ENCODE data around the gene RARS1.

DNA sequence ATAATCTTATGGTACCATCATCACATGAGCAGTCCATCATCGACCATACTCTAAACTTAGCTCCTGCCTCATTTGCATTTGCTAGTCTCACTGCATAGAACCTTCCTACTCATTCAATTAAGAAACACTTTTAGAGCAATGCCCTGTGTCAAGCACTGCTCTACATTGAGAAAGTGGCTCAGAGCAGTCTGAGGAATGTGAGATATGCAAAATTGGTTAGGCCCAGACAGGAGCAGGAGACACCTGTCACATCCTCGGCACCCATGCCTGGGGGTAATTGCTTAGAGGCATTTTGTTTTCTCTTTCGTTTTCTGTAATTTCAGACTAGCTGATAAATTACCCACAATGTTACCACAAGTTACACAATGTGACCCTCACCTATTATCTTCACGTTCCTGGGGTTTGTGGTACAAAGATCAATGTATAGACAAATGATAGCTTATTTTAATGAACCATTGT, 4.9 kb upstream of the RARS1 start:
- no peak for TF ChIP-seq CTCF (conservative IDR thresholded peaks at IDR 0.05; ENCODE audit: low read length)
- no peak for TF ChIP-seq EZH2phosphoT487 (IDR thresholded peaks at IDR 0.05; ENCODE audit: borderline replicate concordance)

All from Loucy (cell line).